GM12878 (cell line): ENCODE measurements around the gene CNNM3. TPM values are rescaled to one million over a fixed set of nuclear protein-coding genes. Genes with fewer than 3 reads are reported as not detected.

Experiments used
- ATAC-seq: fragments of 200-7000 bp; cut with Tn5 transposase; 3 replicates; pipeline ENCODE4 v1.9.1; 2020; ENCODE audit warnings: mild to moderate bottlenecking, moderate library complexity
- BruUV-seq: library from RNA; stranded (reverse); fragments of 400-500 nt; replicated peaks from 2 replicates; lab custom pipeline; 2021; lab: Mats Ljungman, UMichigan
- CTCF ChIA-PET: fragments of 300-600 bp; sonication (Branson Sonifier 250); formaldehyde crosslinking; extraction: SDS; loops from one replicate; lab custom pipeline; 2021; ENCODE audit warnings: inconsistent platforms; lab: Yijun Ruan, JAX
- POLR2A ChIA-PET: fragments of 350-600 bp; formaldehyde crosslinking; extraction: SDS; loops from one replicate; lab custom pipeline; 2021; ENCODE audit warnings: inconsistent platforms; lab: Charles Lee
- RAD21 ChIA-PET: fragments of 300-600 bp; sonication (Branson Sonifier 250); formaldehyde crosslinking; loops from one replicate; lab custom pipeline; 2023; ENCODE audit warnings: antibody characterized with exemption; ENCODE audit not compliant: unreplicated experiment; lab: Charles Lee
- SMC1A ChIA-PET: fragments of 300-600 bp; sonication (Branson Sonifier 250); formaldehyde crosslinking; loops from one replicate; lab custom pipeline; 2023; ENCODE audit not compliant: unreplicated experiment, uncharacterized antibody; lab: Charles Lee
- DNase-seq: peaks from one replicate; pipeline ENCODE4 v3.0.0-alpha.2; 2011; ENCODE audit warnings: low read depth, low spot score
- FAIRE-seq: peaks from 3 replicates; lab custom pipeline; 2011; peaks lifted over from hg19 to GRCh38; lab: Jason Lieb, UNC
- H2AFZ ChIP-seq: 2 replicates; pipeline ENCODE4 v1.6.0; 2011; ENCODE audit warnings: low read depth, low read length, control low read depth; ENCODE audit not compliant: control insufficient read depth
- H3K27ac ChIP-seq: 2 replicates; pipeline ENCODE4 v1.5.1; 2011; ENCODE audit warnings: control low read depth; ENCODE audit not compliant: control insufficient read depth, insufficient read depth
- H3K27me3 ChIP-seq, 2 experiments: replicated peaks in 1 of 2; 2 replicates each; pipeline versions ENCODE4 v1.6.0 to v1.6.1; 2011; ENCODE audit warnings: low read length in 1 of 2; ENCODE audit not compliant: control insufficient read depth in 2 of 2, insufficient read depth in 2 of 2
- H3K36me3 ChIP-seq, 2 experiments: 2 replicates each; pipeline ENCODE4 v1.5.1; 2011; ENCODE audit warnings: low read length in 1 of 2; ENCODE audit not compliant: control insufficient read depth in 2 of 2, insufficient read depth in 2 of 2
- H3K4me1 ChIP-seq: 2 replicates; pipeline ENCODE4 v1.6.1; 2011; ENCODE audit warnings: mild to moderate bottlenecking, low read length, moderate library complexity, mixed read lengths; ENCODE audit not compliant: control insufficient read depth, insufficient read depth
- H3K4me2 ChIP-seq: 2 replicates; pipeline ENCODE4 v1.6.0; 2011; ENCODE audit warnings: control low read depth; ENCODE audit not compliant: control insufficient read depth, insufficient read depth
- H3K4me3 ChIP-seq: fragments of 200-600 bp; sonication (generic); 2 replicates; pipeline ENCODE4 v1.5.1; 2016
- H3K79me2 ChIP-seq: 2 replicates; pipeline ENCODE4 v1.6.0; 2011; ENCODE audit warnings: low read length; ENCODE audit not compliant: control insufficient read depth, insufficient read depth
- H3K9ac ChIP-seq: 2 replicates; pipeline ENCODE4 v1.8.0; 2011; ENCODE audit warnings: low read length, control low read depth, mixed read lengths; ENCODE audit not compliant: control insufficient read depth, insufficient read depth
- H3K9me3 ChIP-seq: replicated peaks from 3 replicates; pipeline ENCODE4 v1.5.1; 2011; ENCODE audit warnings: mild to moderate bottlenecking, low read length; ENCODE audit not compliant: control insufficient read depth, insufficient read depth
- H4K20me1 ChIP-seq: 2 replicates; pipeline ENCODE4 v1.6.0; 2011; ENCODE audit not compliant: control insufficient read depth, insufficient read depth
- CHD1 ChIP-seq: IDR thresholded peaks from 2 replicates; pipeline ENCODE4 v1.6.1; 2012; ENCODE audit warnings: low read depth, low read length, improper control_type of control experiment
- EP300 ChIP-seq, 2 experiments: fragments of 150-350 bp in 1 of 2; IDR thresholded peaks; 2 replicates each; pipeline ENCODE4 v1.6.1; 2011 to 2012; ENCODE audit warnings: low read depth in 2 of 2, low read length in 2 of 2, borderline replicate concordance in 1 of 2, improper control_type of control experiment in 1 of 2, inconsistent platforms in 1 of 2; ENCODE audit not compliant: control insufficient read depth in 1 of 2
- FOS ChIP-seq: IDR thresholded peaks from 3 replicates; pipeline ENCODE4 v1.6.1; 2011; ENCODE audit warnings: borderline replicate concordance; ENCODE audit not compliant: insufficient read length; ENCODE audit errors: extremely low read depth
- NR2C2 ChIP-seq: IDR thresholded peaks from 2 replicates; pipeline ENCODE4 v1.6.1; 2011; ENCODE audit warnings: borderline replicate concordance, low read depth; ENCODE audit not compliant: control insufficient read depth, insufficient read length
- POLR2AphosphoS2 ChIP-seq: IDR thresholded peaks from 2 replicates; pipeline ENCODE4 v1.6.1; 2011; ENCODE audit warnings: low read depth, mild to moderate bottlenecking, low read length, improper control_type of control experiment, moderate library complexity
- RELB ChIP-seq: fragments of 450-650 bp; IDR thresholded peaks from 2 replicates; pipeline ENCODE4 v1.6.1; 2017; ENCODE audit warnings: low read depth, mild to moderate bottlenecking, moderate library complexity
- ZNF217 ChIP-seq: fragments of 450-650 bp; IDR thresholded peaks from 2 replicates; pipeline ENCODE4 v1.6.1; 2017; ENCODE audit warnings: antibody characterized with exemption, mild to moderate bottlenecking
- WGBS: methylation state at CpG from one replicate; pipeline ENCODE4 v1.1.6; 2016; ENCODE audit warnings: low lambda C conversion rate; ENCODE audit not compliant: insufficient replicate concordance, insufficient coverage; ENCODE audit errors: missing lambda C conversion rate; 5-methylcytosine and 5-hydroxymethylcytosine counted together
- in situ Hi-C: fragments of 300-500 bp; cut with MboI; formaldehyde crosslinking; loops from 9 replicates; pipeline ENCODE4 v1.14.3; 2018; ENCODE audit warnings: mixed read lengths
- intact Hi-C: fragments of 100-400 bp; cut with micrococcal nuclease; formaldehyde crosslinking; loops from one replicate; pipeline ENCODE4 v1.14.2; 2022; ENCODE audit not compliant: unreplicated experiment
- polyA plus RNA-seq, 11 experiments: library from polyadenylated mRNA; depleted of rRNA in 4 of 11; unstranded in 6 of 11; stranded (reverse) in 5 of 11; fragments of >200 nt; fragmentation: Nextera tagmentation in 4 of 11; fragmentation: Illumina TruSeq in 1 of 11; extraction: Ambion mirVana in 4 of 11; extraction: Trizol in 1 of 11; gene quantifications; 1 replicate in 1 of 11; 2 replicates in 10 of 11; pipeline versions ENCODE4 v1.2.1 to v1.2.3, GENCODE V29; 2011 to 2016; ENCODE audit warnings: inconsistent platforms in 2 of 11, missing spikeins in 2 of 11, low read depth in 1 of 11
- total RNA-seq, 4 experiments: library from RNA; depleted of rRNA in 3 of 4; stranded (reverse); fragments of >200 nt in 3 of 4; fragmentation: Illumina TruSeq in 1 of 4; extraction: Trizol in 1 of 4; gene quantifications; 2 replicates each; pipeline versions ENCODE4 v1.2.1 to v1.2.3, GENCODE V29; 2013 to 2021
- TF ChIP-seq, protein P1 (sequence below): fragments of 450-650 bp; formaldehyde crosslinking; IDR thresholded peaks from 2 replicates; pipeline ENCODE4 v1.4.0; 2022; ENCODE audit warnings: mild to moderate bottlenecking, moderate library complexity
- TF ChIP-seq, protein P2 (sequence below): fragments of 450-650 bp; IDR thresholded peaks from 2 replicates; pipeline ENCODE4 v1.6.1; 2016; ENCODE audit warnings: mild to moderate bottlenecking

CNNM3 gene
- total and polyA plus RNA-seq, 10 of the 15 experiments (the other 5 are each of a cell fraction or from before 2014, with no cell fraction given), result 0.72 to 14.3 (median 4.0) TPM

DNA sequence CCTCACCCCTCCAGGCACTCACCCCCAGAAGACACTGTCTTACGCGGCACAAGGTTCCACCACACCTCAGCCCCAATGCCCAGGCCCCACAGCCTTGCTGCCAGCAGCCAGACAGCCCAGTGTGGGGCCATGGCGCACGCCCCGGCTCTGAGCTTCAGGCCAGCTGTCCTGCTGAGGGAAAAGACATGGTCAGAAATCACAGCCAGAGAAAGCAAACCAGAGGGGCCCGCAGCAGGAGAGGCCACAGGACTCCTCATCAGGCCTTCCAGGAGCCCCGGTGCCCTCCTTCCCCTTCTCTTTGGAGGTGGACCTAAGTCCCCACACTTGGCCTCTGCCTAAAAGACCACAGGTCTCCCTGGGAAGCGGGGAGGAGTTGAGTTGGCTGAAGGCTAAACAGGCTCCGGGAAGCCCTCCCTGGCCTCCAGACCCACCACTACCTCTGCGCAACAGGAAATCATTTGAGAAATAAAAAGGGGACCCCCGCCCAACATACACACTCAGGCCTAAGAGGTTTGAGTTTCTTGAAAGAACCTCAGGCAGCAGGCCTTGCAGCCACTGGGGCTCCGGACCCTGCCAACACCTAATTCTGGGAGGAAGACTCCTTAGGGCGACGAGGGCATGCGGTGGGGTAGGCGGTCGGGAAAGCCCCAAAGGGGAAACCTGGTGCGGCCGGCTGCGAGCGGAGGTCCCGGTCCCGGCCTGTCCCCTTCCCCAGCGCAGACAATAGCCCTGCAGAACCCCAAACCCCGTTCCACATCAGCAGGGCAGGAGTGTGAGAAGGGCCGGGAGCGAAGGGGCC is 51.9 kb downstream of the CNNM3 start (continued):
- TF ChIP-seq EP300 (IDR thresholded peaks at IDR 0.05; ENCODE audit: borderline replicate concordance in 1 of 2, control insufficient read depth in 1 of 2, low read depth in 2 of 2, low read length in 2 of 2), result no peak
- peak; percentile 51; the same call in 1 of the 2 replicates for TF ChIP-seq RELB
- TF ChIP-seq, all 136 proteins: peak for 10

- RAD21 ChIA-PET, result interaction anchor here (0.6 to 3.0 kb wide), 6 partner anchors 11 to 106 kb away, joined by 3 to 39 read pairs (median 4); partner anchors contain the start of genes ANKRD39 and CNNM3
- Histone ChIP-seq H3K36me3 (peaks cover 8 to 17% of the 10 kb centered on the region in 2 experiments; a peak in 3 of 4 replicates), H3K4me2 (peak overlapping the region; percentile 90), H2AFZ (peak overlapping the region; percentile 40), H3K27ac (peak overlapping the region; percentile 86), H3K27me3 (no peaks in the 10 kb centered on the region; a peak in 1 of 4 replicates), H4K20me1 (no peaks in the 10 kb centered on the region), H3K4me1 (peaks cover 23% of the 10 kb centered on the region), H3K9me3 (no peaks in the 10 kb centered on the region), H3K9ac (peak overlapping the region; percentile 85), H3K4me3 (peak overlapping the region; percentile 95), H3K79me2 (peaks cover 38% of the 10 kb centered on the region)
- POLR2A ChIA-PET, result interaction anchor here (0.6 to 3.6 kb wide), 5 partner anchors 11 to 331 kb away, joined by 3 to 30 read pairs (median 3); partner anchors contain the start of gene ANKRD39
- DNase-seq (peak; percentile 33), ATAC-seq (peak; percentile 78), FAIRE-seq (no peak)
- intact Hi-C loops, result loop anchor here (5.0 kb wide), 1 partner anchor 231 kb away; the partner anchor contains the start of gene KANSL3
- in situ Hi-C loops, result no loop called here
- SMC1A ChIA-PET, result interaction anchor here (0.7 to 2.6 kb wide), 3 partner anchors 11 to 89 kb away, joined by 3 to 13 read pairs (median 4); partner anchors contain the start of gene ANKRD39
- CTCF ChIA-PET, result interaction anchor here (0.7 to 2.2 kb wide), 7 partner anchors 11 to 108 kb away, joined by 3 to 22 read pairs (median 4); partner anchors contain the start of genes ANKRD39 and CNNM4
- no TSS peak for BruUV-seq
- WGBS, result 2% methylated on average over 46 of the region's 76 CpGs
- no peak for TF ChIP-seq NR2C2
- 0 out of 2 replicates have a peak, but pooled peaks have one; percentile 55 for TF ChIP-seq POLR2AphosphoS2
- TF ChIP-seq ZNF217, result no peak
- TF ChIP-seq, protein P1, sequence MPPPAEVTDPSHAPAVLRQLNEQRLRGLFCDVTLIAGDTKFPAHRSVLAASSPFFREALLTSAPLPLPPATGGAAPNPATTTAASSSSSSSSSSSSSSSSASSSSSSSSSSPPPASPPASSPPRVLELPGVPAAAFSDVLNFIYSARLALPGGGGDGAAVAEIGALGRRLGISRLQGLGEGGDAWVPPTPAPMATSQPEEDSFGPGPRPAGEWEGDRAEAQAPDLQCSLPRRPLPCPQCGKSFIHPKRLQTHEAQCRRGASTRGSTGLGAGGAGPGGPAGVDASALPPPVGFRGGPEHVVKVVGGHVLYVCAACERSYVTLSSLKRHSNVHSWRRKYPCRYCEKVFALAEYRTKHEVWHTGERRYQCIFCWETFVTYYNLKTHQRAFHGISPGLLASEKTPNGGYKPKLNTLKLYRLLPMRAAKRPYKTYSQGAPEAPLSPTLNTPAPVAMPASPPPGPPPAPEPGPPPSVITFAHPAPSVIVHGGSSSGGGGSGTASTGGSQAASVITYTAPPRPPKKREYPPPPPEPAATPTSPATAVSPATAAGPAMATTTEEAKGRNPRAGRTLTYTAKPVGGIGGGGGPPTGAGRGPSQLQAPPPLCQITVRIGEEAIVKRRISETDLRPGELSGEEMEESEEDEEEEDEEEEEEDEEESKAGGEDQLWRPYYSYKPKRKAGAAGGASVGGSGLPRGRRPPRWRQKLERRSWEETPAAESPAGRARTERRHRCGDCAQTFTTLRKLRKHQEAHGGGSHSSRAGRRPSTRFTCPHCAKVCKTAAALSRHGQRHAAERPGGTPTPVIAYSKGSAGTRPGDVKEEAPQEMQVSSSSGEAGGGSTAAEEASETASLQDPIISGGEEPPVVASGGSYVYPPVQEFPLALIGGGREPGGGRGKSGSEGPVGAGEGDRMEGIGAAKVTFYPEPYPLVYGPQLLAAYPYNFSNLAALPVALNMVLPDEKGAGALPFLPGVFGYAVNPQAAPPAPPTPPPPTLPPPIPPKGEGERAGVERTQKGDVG (CRISPR knock-in tag), result no peak
- peak; percentile 30; the same call in 1 of the 2 replicates for TF ChIP-seq CHD1
- TF ChIP-seq RELB, result no peak
- no peak for TF ChIP-seq FOS
- TF ChIP-seq, protein P2, sequence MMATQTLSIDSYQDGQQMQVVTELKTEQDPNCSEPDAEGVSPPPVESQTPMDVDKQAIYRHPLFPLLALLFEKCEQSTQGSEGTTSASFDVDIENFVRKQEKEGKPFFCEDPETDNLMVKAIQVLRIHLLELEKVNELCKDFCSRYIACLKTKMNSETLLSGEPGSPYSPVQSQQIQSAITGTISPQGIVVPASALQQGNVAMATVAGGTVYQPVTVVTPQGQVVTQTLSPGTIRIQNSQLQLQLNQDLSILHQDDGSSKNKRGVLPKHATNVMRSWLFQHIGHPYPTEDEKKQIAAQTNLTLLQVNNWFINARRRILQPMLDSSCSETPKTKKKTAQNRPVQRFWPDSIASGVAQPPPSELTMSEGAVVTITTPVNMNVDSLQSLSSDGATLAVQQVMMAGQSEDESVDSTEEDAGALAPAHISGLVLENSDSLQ, result 0 out of 2 replicates have a peak, but pooled peaks have one; percentile 4
Measured at GRCh38 chr2:96868555-96869280, 52.6 kb downstream of the CNNM3 start.
